HCT116 (cell line): Measurements from ENCODE around the gene KLHL24. TPM values are rescaled to one million over a fixed set of nuclear protein-coding genes. Genes with fewer than 3 reads are reported as not detected.

Experiments used
- ATAC-seq: fragments of 200-7000 bp; cut with Tn5 transposase; 2 replicates; pipeline ENCODE4 v1.9.1; 2020; ENCODE audit warnings: mild to moderate bottlenecking, moderate library complexity
- BruUV-seq: library from RNA; stranded (reverse); fragments of 400-500 nt; replicated peaks from 2 replicates; lab custom pipeline; 2021; lab: Mats Ljungman, UMichigan
- CTCF ChIA-PET: fragments of 300-600 bp; sonication (Branson Sonifier 250); formaldehyde crosslinking; loops from one replicate; lab custom pipeline; 2021; ENCODE audit warnings: antibody characterized with exemption; lab: Charles Lee
- POLR2A ChIA-PET: fragments of 300-600, 350-600 bp; sonication (Branson Sonifier 250); formaldehyde crosslinking; loops from one replicate; lab custom pipeline; 2021; ENCODE audit warnings: antibody characterized with exemption; lab: Charles Lee
- RAD21 ChIA-PET, 2 experiments: fragments of 300-600 bp; sonication (Branson Sonifier 250); formaldehyde crosslinking; loops; one replicate each; lab custom pipeline; 2023; ENCODE audit warnings: low total read pairs in 2 of 2; ENCODE audit not compliant: uncharacterized antibody in 2 of 2, unreplicated experiment in 2 of 2, low non-redundant PET in 1 of 2; lab: Charles Lee
- DNase-seq: peaks from one replicate; pipeline ENCODE4 v3.0.0-alpha.2; 2010; ENCODE audit warnings: low read depth, low spot score
- H2AFZ ChIP-seq: fragments of 200-600 bp; shearing (Covaris generic), sonication (generic); 2 replicates; pipeline ENCODE4 v1.6.1; 2017; ENCODE audit warnings: low read depth, mixed run types, mixed read lengths, antibody characterized with exemption, low read length; ENCODE audit not compliant: poor library complexity, severe bottlenecking
- H3K27ac ChIP-seq: 2 replicates; pipeline ENCODE4 v1.5.1; 2012; ENCODE audit warnings: low read depth, low read length
- H3K27me3 ChIP-seq: fragments of 200-600 bp; sonication (generic); 2 replicates; pipeline ENCODE4 v1.6.1; 2016; ENCODE audit warnings: mixed run types, low read length, mixed read lengths; ENCODE audit not compliant: insufficient read depth
- H3K36me3 ChIP-seq, 2 experiments: fragments of 200-500 bp in 1 of 2; fragments of 200-600 bp in 1 of 2; sonication (Bioruptor generic) in 1 of 2; sonication (generic) in 1 of 2; 2 replicates each; pipeline versions ENCODE4 v1.5.1 to v1.6.1; 2014 to 2016; ENCODE audit warnings: low read length in 2 of 2, inconsistent platforms in 1 of 2, mixed read lengths in 1 of 2, mixed run types in 1 of 2; ENCODE audit not compliant: insufficient read depth in 2 of 2, control insufficient read depth in 1 of 2
- H3K4me1 ChIP-seq, 2 experiments: fragments of 200-600 bp in 1 of 2; sonication (generic) in 1 of 2; 2 replicates each; pipeline versions ENCODE4 v1.5.1 to v1.6.1; 2012 to 2017; ENCODE audit warnings: low read length in 2 of 2, inconsistent platforms in 1 of 2, mild to moderate bottlenecking in 1 of 2, mixed read lengths in 1 of 2, mixed run types in 1 of 2, moderate library complexity in 1 of 2; ENCODE audit not compliant: insufficient read depth in 2 of 2, control insufficient read depth in 1 of 2
- H3K4me2 ChIP-seq: fragments of 200-600 bp; sonication (generic); 2 replicates; pipeline ENCODE4 v1.6.1; 2017; ENCODE audit warnings: mixed run types, low read length, mixed read lengths
- H3K4me3 ChIP-seq, 2 experiments: fragments of 200-600 bp in 1 of 2; sonication (generic) in 1 of 2; replicated peaks in 1 of 2; 2 replicates each; pipeline ENCODE4 v1.5.1; 2011 to 2016; ENCODE audit warnings: low read length in 2 of 2, control low read depth in 1 of 2, low read depth in 1 of 2, mild to moderate bottlenecking in 1 of 2, mixed read lengths in 1 of 2, mixed run types in 1 of 2
- H3K79me2 ChIP-seq: fragments of 200-600 bp; sonication (generic); 2 replicates; pipeline ENCODE4 v1.6.1; 2017; ENCODE audit warnings: mild to moderate bottlenecking, mixed run types, low read length, moderate library complexity, mixed read lengths; ENCODE audit not compliant: insufficient read depth
- H3K9ac ChIP-seq: fragments of 200-600 bp; sonication (generic); 2 replicates; pipeline ENCODE4 v1.6.1; 2016; ENCODE audit warnings: low read length, mixed read lengths
- H3K9me2 ChIP-seq: fragments of 200-600 bp; sonication (generic), shearing (Covaris generic); 2 replicates; pipeline ENCODE4 v1.6.1; 2017; ENCODE audit warnings: mixed run types, mild to moderate bottlenecking, moderate library complexity; ENCODE audit not compliant: insufficient read depth
- H3K9me3 ChIP-seq, 2 experiments: fragments of 200-500 bp in 1 of 2; fragments of 200-600 bp in 1 of 2; sonication (Bioruptor generic) in 1 of 2; sonication (generic) in 1 of 2; 2 replicates each; pipeline ENCODE4 v1.6.1; 2014 to 2017; ENCODE audit warnings: low read length in 2 of 2, mixed read lengths in 2 of 2, inconsistent platforms in 1 of 2, low read depth in 1 of 2, mild to moderate bottlenecking in 1 of 2, mixed run types in 1 of 2, moderate library complexity in 1 of 2; ENCODE audit not compliant: control insufficient read depth in 1 of 2, insufficient read depth in 1 of 2
- H4K20me1 ChIP-seq: fragments of 200-600 bp; sonication (generic), shearing (Covaris generic); 2 replicates; pipeline ENCODE4 v1.6.1; 2017; ENCODE audit warnings: mixed run types, mild to moderate bottlenecking, moderate library complexity; ENCODE audit not compliant: insufficient read depth
- CBX3 ChIP-seq: IDR thresholded peaks from 2 replicates; pipeline ENCODE4 v1.6.1; 2012; ENCODE audit warnings: low read depth
- CEBPB ChIP-seq: IDR thresholded peaks from 2 replicates; pipeline ENCODE4 v1.6.1; 2012; ENCODE audit warnings: low read depth
- EGR1 ChIP-seq: IDR thresholded peaks from 2 replicates; pipeline ENCODE4 v1.6.1; 2012; ENCODE audit warnings: low read depth
- EZH2phosphoT487 ChIP-seq: fragments of 200-600 bp; IDR thresholded peaks from 2 replicates; pipeline ENCODE4 v1.6.1; 2018; ENCODE audit warnings: antibody characterized with exemption, borderline replicate concordance
- POLR2A ChIP-seq: IDR thresholded peaks from 2 replicates; pipeline ENCODE4 v1.7.0; 2011; ENCODE audit warnings: borderline replicate concordance; ENCODE audit not compliant: insufficient read depth, insufficient read length; ENCODE audit errors: extremely low read depth
- RAD21 ChIP-seq: IDR thresholded peaks from 2 replicates; pipeline ENCODE4 v1.6.1; 2012; ENCODE audit warnings: low read depth, mild to moderate bottlenecking
- SIN3A ChIP-seq: IDR thresholded peaks from 2 replicates; pipeline ENCODE4 v1.6.1; 2012; ENCODE audit warnings: low read depth
- SP1 ChIP-seq: IDR thresholded peaks from 2 replicates; pipeline ENCODE4 v1.6.1; 2012; ENCODE audit warnings: low read depth
- YY1 ChIP-seq: IDR thresholded peaks from 2 replicates; pipeline ENCODE4 v1.6.1; 2011; ENCODE audit warnings: low read length, low read depth, moderate library complexity, mild to moderate bottlenecking; ENCODE audit not compliant: insufficient replicate concordance; ENCODE audit errors: extremely low read depth
- intact Hi-C: fragments of 100-400 bp; cut with micrococcal nuclease; formaldehyde crosslinking; loops from 2 replicates; pipeline ENCODE4 v1.10.0; 2022
- total RNA-seq: library from RNA; stranded (reverse); gene quantifications from one replicate; pipeline ENCODE4 v1.2.1, GENCODE V29; 2021; ENCODE audit not compliant: unreplicated experiment
- TF ChIP-seq, protein P1 (sequence below), 3 experiments: fragments of 200-600 bp in 1 of 3; sonication (generic) in 1 of 3; IDR thresholded peaks in 2 of 3; conservative IDR thresholded peaks in 1 of 3; 2 replicates each; pipeline ENCODE4 v1.5.1; 2012 to 2017; ENCODE audit warnings: low read depth in 2 of 3, low read length in 2 of 3, antibody characterized with exemption in 1 of 3, borderline replicate concordance in 1 of 3, control low read depth in 1 of 3, mild to moderate bottlenecking in 1 of 3, mixed read lengths in 1 of 3, mixed run types in 1 of 3, moderate library complexity in 1 of 3; ENCODE audit not compliant: insufficient read depth in 1 of 3
- TF ChIP-seq, protein P2 (sequence below): IDR thresholded peaks from 2 replicates; pipeline ENCODE4 v1.6.1; 2011; ENCODE audit warnings: mild to moderate bottlenecking, low read length, moderate library complexity; ENCODE audit not compliant: insufficient replicate concordance; ENCODE audit errors: extremely low read depth
- TF ChIP-seq, protein P3 (sequence below): IDR thresholded peaks from 2 replicates; pipeline ENCODE4 v1.6.1; 2012

Gene KLHL24
- total RNA-seq, 1 experiment from 2014 or later, result 21.0 TPM

DNA sequence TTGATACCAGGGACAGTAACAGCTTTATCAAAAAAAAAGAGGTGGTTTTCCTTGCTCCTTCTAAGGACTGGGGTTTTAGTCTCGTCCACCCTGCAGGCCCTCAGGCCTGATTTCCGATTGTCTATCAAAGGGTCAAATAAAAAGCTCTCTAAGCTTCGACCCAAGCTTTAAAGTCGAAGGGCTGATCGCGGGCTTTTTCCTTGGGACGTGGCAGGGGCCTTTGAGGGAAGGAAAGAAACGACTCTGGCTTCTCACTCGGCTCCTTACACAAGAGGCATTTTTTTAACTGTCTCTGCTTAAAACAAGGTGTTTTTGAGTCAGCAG is 354 bp upstream of the KLHL24 start:
- ChIA-PET RAD21 (no interaction called here), POLR2A (no interaction called here)
- BruUV-seq, result no TSS peak

DNA sequence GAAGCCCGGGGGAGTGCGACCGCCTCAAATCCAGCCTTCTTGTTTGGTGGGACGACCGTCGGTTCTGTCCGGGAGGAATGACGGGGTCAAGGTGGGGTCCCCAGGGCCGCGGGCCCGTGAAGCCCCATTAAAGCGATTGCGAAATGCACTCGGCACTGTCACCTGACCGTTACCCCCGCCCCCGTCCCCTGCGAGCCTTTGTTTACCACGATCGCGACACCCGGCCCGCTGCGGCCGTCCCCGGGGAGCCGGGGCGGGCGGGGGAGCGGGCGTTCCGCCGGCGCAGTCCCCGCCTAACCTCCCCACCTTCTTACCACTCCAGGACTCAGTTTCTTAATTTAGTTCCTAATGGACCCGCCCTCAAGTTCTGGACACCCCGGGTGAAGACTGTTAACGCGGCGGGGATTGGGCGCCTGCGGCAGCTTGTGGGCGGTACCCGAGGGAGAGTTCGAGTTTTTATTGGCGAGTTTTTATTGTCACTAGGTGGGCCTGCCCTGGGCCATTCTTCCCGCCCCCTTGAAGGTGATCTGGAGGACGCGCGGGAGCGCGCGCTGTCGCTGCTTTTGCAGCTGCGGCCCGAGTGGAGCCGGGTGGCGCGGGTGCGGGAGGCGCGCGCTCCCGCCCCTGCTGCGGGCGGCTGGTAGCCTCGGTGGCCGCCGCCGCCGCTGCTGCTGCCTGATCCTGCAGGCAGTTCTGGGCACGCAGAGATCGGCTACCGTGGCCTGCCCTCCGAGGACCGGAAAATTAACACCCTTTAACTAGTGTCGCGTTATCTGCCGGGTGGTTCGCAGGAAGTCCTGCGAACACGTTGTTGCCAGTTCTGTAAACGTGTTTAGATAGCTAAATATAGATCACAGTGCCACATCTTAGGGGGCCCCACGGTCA is 1.0 kb downstream of the KLHL24 start:
- Histone ChIP-seq H3K36me3 (no peaks in the 10 kb centered on the region), H3K4me1 (peaks cover 3 to 19% of the 10 kb centered on the region in 2 experiments; a peak in 3 of 4 replicates), H3K27me3 (no peaks in the 10 kb centered on the region), H3K9ac (peak overlapping the region; percentile 70), H3K9me3 (no peaks in the 10 kb centered on the region), H4K20me1 (no peaks in the 10 kb centered on the region), H2AFZ (peak overlapping the region; percentile 50), H3K9me2 (no peaks in the 10 kb centered on the region), H3K4me3 (peak overlapping the region; percentile 84), H3K79me2 (no peaks in the 10 kb centered on the region), H3K27ac (peak overlapping the region; percentile 75), H3K4me2 (peak overlapping the region; percentile 89)
- RAD21 ChIA-PET, result no interaction called here
- ATAC-seq, result peak; percentile 84
- DNase-seq, result peak; percentile 93
- BruUV-seq, result no TSS peak
- CTCF ChIA-PET, result interaction anchor here (1.7 kb wide), 1 partner anchor 131 kb away, joined by 5 read pairs; no protein-coding TSS in a partner anchor
- POLR2A ChIA-PET, result interaction anchor here (1.1 to 1.2 kb wide), 3 partner anchors 9 to 61 kb away, joined by 3 to 5 read pairs (median 3); partner anchors contain the start of gene YEATS2
- intact Hi-C loops, result no loop called here
- TF ChIP-seq, protein P1, sequence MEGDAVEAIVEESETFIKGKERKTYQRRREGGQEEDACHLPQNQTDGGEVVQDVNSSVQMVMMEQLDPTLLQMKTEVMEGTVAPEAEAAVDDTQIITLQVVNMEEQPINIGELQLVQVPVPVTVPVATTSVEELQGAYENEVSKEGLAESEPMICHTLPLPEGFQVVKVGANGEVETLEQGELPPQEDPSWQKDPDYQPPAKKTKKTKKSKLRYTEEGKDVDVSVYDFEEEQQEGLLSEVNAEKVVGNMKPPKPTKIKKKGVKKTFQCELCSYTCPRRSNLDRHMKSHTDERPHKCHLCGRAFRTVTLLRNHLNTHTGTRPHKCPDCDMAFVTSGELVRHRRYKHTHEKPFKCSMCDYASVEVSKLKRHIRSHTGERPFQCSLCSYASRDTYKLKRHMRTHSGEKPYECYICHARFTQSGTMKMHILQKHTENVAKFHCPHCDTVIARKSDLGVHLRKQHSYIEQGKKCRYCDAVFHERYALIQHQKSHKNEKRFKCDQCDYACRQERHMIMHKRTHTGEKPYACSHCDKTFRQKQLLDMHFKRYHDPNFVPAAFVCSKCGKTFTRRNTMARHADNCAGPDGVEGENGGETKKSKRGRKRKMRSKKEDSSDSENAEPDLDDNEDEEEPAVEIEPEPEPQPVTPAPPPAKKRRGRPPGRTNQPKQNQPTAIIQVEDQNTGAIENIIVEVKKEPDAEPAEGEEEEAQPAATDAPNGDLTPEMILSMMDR (IDR thresholded peaks at IDR 0.05 in 2 of 3, conservative IDR thresholded peaks at IDR 0.05 in 1 of 3; ENCODE audit: borderline replicate concordance in 1 of 3, insufficient read depth in 1 of 3, low read depth in 2 of 3, low read length in 2 of 3), result no peak
- 0 out of 2 replicates have a peak, but pooled peaks have one; percentile 16 for TF ChIP-seq SP1
- TF ChIP-seq CEBPB, result peak; percentile 97
- no peak for TF ChIP-seq CBX3
- TF ChIP-seq EGR1, result peak; percentile 64; the same call in 1 of the 2 replicates
- TF ChIP-seq SIN3A, result 0 out of 2 replicates have a peak, but pooled peaks have one; percentile 23
- no peak for TF ChIP-seq YY1
- TF ChIP-seq POLR2A, result peak; percentile 73
- TF ChIP-seq EZH2phosphoT487, result no peak
- TF ChIP-seq, protein P2, sequence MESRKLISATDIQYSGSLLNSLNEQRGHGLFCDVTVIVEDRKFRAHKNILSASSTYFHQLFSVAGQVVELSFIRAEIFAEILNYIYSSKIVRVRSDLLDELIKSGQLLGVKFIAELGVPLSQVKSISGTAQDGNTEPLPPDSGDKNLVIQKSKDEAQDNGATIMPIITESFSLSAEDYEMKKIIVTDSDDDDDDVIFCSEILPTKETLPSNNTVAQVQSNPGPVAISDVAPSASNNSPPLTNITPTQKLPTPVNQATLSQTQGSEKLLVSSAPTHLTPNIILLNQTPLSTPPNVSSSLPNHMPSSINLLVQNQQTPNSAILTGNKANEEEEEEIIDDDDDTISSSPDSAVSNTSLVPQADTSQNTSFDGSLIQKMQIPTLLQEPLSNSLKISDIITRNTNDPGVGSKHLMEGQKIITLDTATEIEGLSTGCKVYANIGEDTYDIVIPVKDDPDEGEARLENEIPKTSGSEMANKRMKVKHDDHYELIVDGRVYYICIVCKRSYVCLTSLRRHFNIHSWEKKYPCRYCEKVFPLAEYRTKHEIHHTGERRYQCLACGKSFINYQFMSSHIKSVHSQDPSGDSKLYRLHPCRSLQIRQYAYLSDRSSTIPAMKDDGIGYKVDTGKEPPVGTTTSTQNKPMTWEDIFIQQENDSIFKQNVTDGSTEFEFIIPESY, result no peak

More for the DNA sequence above, 354 bp upstream of the KLHL24 start:
- H3K4me2 ChIP-seq, result peak overlapping the region; percentile 89
- H3K4me1 ChIP-seq, result peaks cover 3 to 19% of the 10 kb centered on the region in 2 experiments; a peak in 3 of 4 replicates
- H3K27me3 ChIP-seq, result no peaks in the 10 kb centered on the region
- H3K9me2 ChIP-seq, result no peaks in the 10 kb centered on the region
- peak; percentile 1 for ATAC-seq
- peak overlapping the region; percentile 97 for H2AFZ ChIP-seq
- no peaks in the 10 kb centered on the region for H3K79me2 ChIP-seq
- intact Hi-C loops, result no loop called here
- peak overlapping the region; percentile 70; the same call in 1 of the 2 replicates for H3K9ac ChIP-seq
- H3K4me3 ChIP-seq, result peak overlapping the region; percentile 84
- H3K27ac ChIP-seq, result no peak overlapping the region
- H3K36me3 ChIP-seq, result no peaks in the 10 kb centered on the region
- no peaks in the 10 kb centered on the region for H4K20me1 ChIP-seq
- no peak for DNase-seq
- no peaks in the 10 kb centered on the region for H3K9me3 ChIP-seq
- TF ChIP-seq CBX3 (0 out of 2 replicates have a peak, but pooled peaks have one; percentile 10), RAD21 (0 out of 2 replicates have a peak, but pooled peaks have one; percentile 5)
- TF ChIP-seq, protein P3, sequence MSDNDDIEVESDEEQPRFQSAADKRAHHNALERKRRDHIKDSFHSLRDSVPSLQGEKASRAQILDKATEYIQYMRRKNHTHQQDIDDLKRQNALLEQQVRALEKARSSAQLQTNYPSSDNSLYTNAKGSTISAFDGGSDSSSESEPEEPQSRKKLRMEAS, result no peak
- CTCF ChIA-PET, result no interaction called here
